Naive thymus-derived CD4-positive, alpha-beta T cell (primary cell): ENCODE data around the gene IGFBP6. TPM values are rescaled to one million over a fixed set of nuclear protein-coding genes. Genes with fewer than 3 reads are reported as not detected.

Source experiments
- ATAC-seq: fragments of 150-1000 bp; cut with Tn5 transposase; 2 replicates; pipeline ENCODE4 v1.10.0; 2021; ENCODE audit warnings: mild to moderate bottlenecking, moderate library complexity
- CTCF ChIA-PET: fragments of 350-600 bp; sonication (Branson Sonifier 250); formaldehyde crosslinking; loops from one replicate; lab custom pipeline; 2021; ENCODE audit warnings: antibody characterized with exemption; lab: Charles Lee
- POLR2A ChIA-PET: fragments of 350-600 bp; sonication (Branson Sonifier 250); formaldehyde crosslinking; loops from one replicate; lab custom pipeline; 2021; ENCODE audit warnings: antibody characterized with exemption, inconsistent platforms; lab: Charles Lee
- DNase-seq, 9 donors: peaks; one replicate each; pipeline versions ENCODE4 v3.0.0 to v3.0.0-alpha.2; 2020 to 2022; ENCODE audit warnings: mixed read lengths in 1 of 9
- H3K27ac ChIP-seq: one replicate; pipeline ENCODE4 v1.7.0; 2013; ENCODE audit warnings: mild to moderate bottlenecking, low read depth, low read length, moderate library complexity
- H3K27me3 ChIP-seq, 2 donors: one replicate each; pipeline ENCODE4 v1.7.0; 2013; ENCODE audit warnings: low read length in 2 of 2, mild to moderate bottlenecking in 2 of 2, moderate library complexity in 2 of 2; ENCODE audit not compliant: control insufficient read depth in 2 of 2, insufficient read depth in 2 of 2
- H3K36me3 ChIP-seq, 3 experiments: 1 replicate in 2 of 3; 2 replicates in 1 of 3; pipeline ENCODE4 v1.7.0; 2013; ENCODE audit warnings: low read length in 3 of 3, mild to moderate bottlenecking in 3 of 3, moderate library complexity in 1 of 3; ENCODE audit not compliant: insufficient read depth in 3 of 3, control insufficient read depth in 2 of 3
- H3K4me1 ChIP-seq, 2 donors: one replicate each; pipeline ENCODE4 v1.7.0; 2013; ENCODE audit warnings: low read length in 2 of 2, mild to moderate bottlenecking in 2 of 2, moderate library complexity in 1 of 2; ENCODE audit not compliant: control insufficient read depth in 2 of 2, insufficient read depth in 2 of 2
- H3K4me3 ChIP-seq: 2 replicates; pipeline ENCODE4 v1.7.0; 2013; ENCODE audit warnings: mild to moderate bottlenecking, low read length
- H3K9me3 ChIP-seq, 3 experiments: 1 replicate in 2 of 3; 2 replicates in 1 of 3; pipeline ENCODE4 v1.7.0; 2013; ENCODE audit warnings: low read length in 3 of 3; ENCODE audit not compliant: control insufficient read depth in 2 of 3
- H3K27ac Mint-ChIP-seq, 9 donors: one replicate each; pipeline ENCODE4 v1.8.0; 2020 to 2022; ENCODE audit warnings: mixed read lengths in 9 of 9, mild to moderate bottlenecking in 8 of 9, moderate library complexity in 5 of 9, inconsistent platforms in 2 of 9
- H3K27me3 Mint-ChIP-seq, 5 donors: one replicate each; pipeline ENCODE4 v1.8.0; 2021 to 2022; ENCODE audit warnings: mixed read lengths in 5 of 5, mild to moderate bottlenecking in 1 of 5
- H3K36me3 Mint-ChIP-seq, 5 donors: one replicate each; pipeline ENCODE4 v1.8.0; 2020 to 2022; ENCODE audit warnings: mixed read lengths in 5 of 5, mild to moderate bottlenecking in 3 of 5, inconsistent platforms in 1 of 5
- H3K4me1 Mint-ChIP-seq, 7 donors: one replicate each; pipeline ENCODE4 v1.8.0; 2020 to 2022; ENCODE audit warnings: mixed read lengths in 7 of 7, mild to moderate bottlenecking in 3 of 7, inconsistent platforms in 1 of 7
- H3K4me3 Mint-ChIP-seq, 10 donors: one replicate each; pipeline ENCODE4 v1.8.0; 2020 to 2022; ENCODE audit warnings: mild to moderate bottlenecking in 10 of 10, mixed read lengths in 10 of 10, moderate library complexity in 6 of 10, inconsistent platforms in 2 of 10
- H3K9me3 Mint-ChIP-seq, 11 donors: one replicate each; pipeline ENCODE4 v1.8.0; 2020 to 2022; ENCODE audit warnings: mixed read lengths in 11 of 11, mild to moderate bottlenecking in 4 of 11, inconsistent platforms in 1 of 11, moderate library complexity in 1 of 11
- intact Hi-C, 2 donors: fragments of 100-400 bp; cut with micrococcal nuclease; formaldehyde crosslinking; loops; one replicate each; pipeline ENCODE4 v1.15.1; 2023
- polyA plus RNA-seq, 2 donors: library from polyadenylated mRNA; unstranded; fragments of 300-500 nt; fragmentation: Illumina TruSeq; gene quantifications; one replicate each; pipeline ENCODE4 v1.2.3, GENCODE V29; 2021
- total RNA-seq, 6 experiments: library from RNA in 5 of 6; stranded (reverse) in 5 of 6; gene quantifications; 1 replicate in 5 of 6; 2 replicates in 1 of 6; pipeline ENCODE4 v1.2.3 and lab custom pipeline; 2021 to 2026

IGFBP6 gene
- total and polyA plus RNA-seq, 7 experiments from 2014 or later: 0.34 to 0.81 (median 0.54) TPM; not detected in 2

DNA sequence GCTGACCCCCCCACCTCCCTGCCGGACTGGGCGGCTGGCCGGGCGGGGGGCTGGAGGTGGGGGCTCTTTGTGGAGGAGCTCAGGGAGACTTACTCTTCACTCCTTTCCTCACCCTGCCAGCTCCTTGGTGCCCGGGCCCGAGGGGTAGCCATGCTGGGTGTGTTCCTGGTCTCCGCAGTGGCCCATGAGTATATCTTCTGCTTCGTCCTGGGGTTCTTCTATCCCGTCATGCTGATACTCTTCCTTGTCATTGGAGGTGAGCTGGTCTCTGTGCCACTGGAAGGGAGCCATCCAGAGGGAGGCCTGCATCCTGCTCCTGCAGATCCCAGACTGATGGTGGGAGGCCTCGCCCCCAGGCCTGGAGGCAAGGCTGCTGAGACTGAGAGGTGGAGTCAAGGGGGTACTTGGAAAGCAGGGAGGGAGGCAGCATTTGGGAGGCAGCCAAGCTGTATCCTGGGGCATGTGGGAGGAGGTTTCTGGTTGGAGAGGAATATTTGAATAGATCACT is 25.5 kb downstream of the IGFBP6 start:
- H3K36me3 Mint-ChIP-seq: no peaks in the 10 kb centered on the region
- ChIA-PET POLR2A (interaction anchor here (0.6 kb wide), 1 partner anchor 97 kb away, joined by 3 read pairs; no protein-coding TSS in a partner anchor), CTCF (interaction anchor here (0.6 kb wide), 1 partner anchor 627 kb away, joined by 3 read pairs; no protein-coding TSS in a partner anchor)
- no peak for ATAC-seq
- H3K4me1 Mint-ChIP-seq: peaks cover 0 to 5% (median 0%) of the 10 kb centered on the region in 7 donors
- Histone ChIP-seq H3K27me3 (no peaks in the 10 kb centered on the region), H3K36me3 (no peaks in the 10 kb centered on the region), H3K9me3 (no peaks in the 10 kb centered on the region), H3K4me1 (no peaks in the 10 kb centered on the region), H3K27ac (no peak overlapping the region), H3K4me3 (no peak overlapping the region)
- peaks cover 0 to 10% (median 0%) of the 10 kb centered on the region in 5 donors for H3K27me3 Mint-ChIP-seq
- H3K4me3 Mint-ChIP-seq: no peak overlapping the region
- no peak overlapping the region for H3K27ac Mint-ChIP-seq
- peaks cover 0 to 2% (median 0%) of the 10 kb centered on the region in 11 donors for H3K9me3 Mint-ChIP-seq
- DNase-seq: no peak
- intact Hi-C loops: no loop called here

DNA sequence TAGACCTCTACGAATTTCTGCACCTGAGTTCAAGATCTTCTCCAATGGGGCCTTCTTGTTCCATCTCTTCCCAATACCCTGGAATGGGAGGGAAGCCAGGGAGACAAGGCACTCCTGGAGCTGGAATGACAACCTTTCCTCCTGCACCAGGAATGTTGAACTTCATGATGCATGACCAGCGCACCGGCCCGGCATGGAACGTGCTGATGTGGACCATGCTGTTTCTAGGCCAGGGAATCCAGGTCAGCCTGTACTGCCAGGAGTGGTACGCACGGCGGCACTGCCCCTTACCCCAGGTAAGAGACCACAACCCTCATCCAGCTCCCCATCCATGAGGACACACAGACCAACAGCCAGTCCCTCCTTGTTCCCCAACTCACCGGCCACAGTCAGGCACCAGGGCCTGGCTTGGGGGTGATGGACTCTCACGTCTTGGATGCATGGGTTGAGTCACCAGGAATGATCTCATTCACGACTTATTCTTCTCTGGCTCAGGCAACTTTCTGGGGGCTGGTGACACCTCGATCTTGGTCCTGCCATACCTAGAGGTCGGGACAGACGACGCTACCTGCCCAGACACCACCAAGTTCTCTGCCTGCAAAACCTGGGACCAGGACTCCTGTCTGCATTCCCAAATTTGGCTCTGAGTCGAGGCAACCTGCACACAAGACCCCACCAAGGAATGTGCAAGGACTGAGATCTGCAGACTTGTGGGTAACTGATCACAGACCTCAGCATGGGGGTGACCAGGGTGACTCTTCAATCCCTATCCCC is 26.3 kb downstream of the IGFBP6 start:
- Histone ChIP-seq H3K9me3 (no peaks in the 10 kb centered on the region), H3K27me3 (no peaks in the 10 kb centered on the region), H3K4me3 (no peak overlapping the region), H3K4me1 (no peaks in the 10 kb centered on the region), H3K36me3 (no peaks in the 10 kb centered on the region), H3K27ac (no peak overlapping the region)
- H3K4me3 Mint-ChIP-seq: no peak overlapping the region
- DNase-seq: no peak
- no peaks in the 10 kb centered on the region for H3K36me3 Mint-ChIP-seq
- intact Hi-C loops: no loop called here
- peaks cover 0 to 2% (median 0%) of the 10 kb centered on the region in 11 donors for H3K9me3 Mint-ChIP-seq
- POLR2A ChIA-PET: interaction anchor here (0.6 kb wide), 1 partner anchor 98 kb away, joined by 3 read pairs; no protein-coding TSS in a partner anchor
- peaks cover 0 to 13% (median 2%) of the 10 kb centered on the region in 5 donors for H3K27me3 Mint-ChIP-seq
- no peak for ATAC-seq
- CTCF ChIA-PET: no interaction called here
- peaks cover 0 to 5% (median 0%) of the 10 kb centered on the region in 7 donors for H3K4me1 Mint-ChIP-seq
- H3K27ac Mint-ChIP-seq: peak overlapping the region in 1 of 9 donors; percentile 42

- Mint-ChIP-seq H3K4me1 (peaks cover 0 to 7% (median 0%) of the 10 kb centered on the region in 7 donors), H3K9me3 (peaks cover 0 to 2% (median 0%) of the 10 kb centered on the region in 11 donors), H3K27ac (peak overlapping the region in 2 of 9 donors; percentile 0 to 62), H3K36me3 (no peaks in the 10 kb centered on the region), H3K27me3 (peaks cover 0 to 16% (median 6%) of the 10 kb centered on the region in 5 donors), H3K4me3 (no peak overlapping the region)
- DNase-seq (no peak), ATAC-seq (no peak)
- intact Hi-C loops: no loop called here
- Histone ChIP-seq H3K27me3 (no peaks in the 10 kb centered on the region), H3K4me3 (no peak overlapping the region), H3K27ac (no peak overlapping the region), H3K4me1 (no peaks in the 10 kb centered on the region), H3K36me3 (no peaks in the 10 kb centered on the region), H3K9me3 (no peaks in the 10 kb centered on the region)
- POLR2A ChIA-PET: no interaction called here
- CTCF ChIA-PET: no interaction called here
These were observed 26.9 kb downstream of the IGFBP6 start for GRCh38 chr12:53124352-53124723.

- no peaks in the 10 kb centered on the region for H3K9me3 ChIP-seq
- POLR2A ChIA-PET: no interaction called here
- no peak overlapping the region for H3K4me3 Mint-ChIP-seq
- no peaks in the 10 kb centered on the region for H3K4me1 ChIP-seq
- H3K4me1 Mint-ChIP-seq: peaks cover 0 to 8% (median 0%) of the 10 kb centered on the region in 7 donors
- H3K27ac Mint-ChIP-seq: no peak overlapping the region
- CTCF ChIA-PET: no interaction called here
- no peaks in the 10 kb centered on the region for H3K27me3 ChIP-seq
- H3K27me3 Mint-ChIP-seq: peaks cover 0 to 21% (median 8%) of the 10 kb centered on the region in 5 donors
- H3K9me3 Mint-ChIP-seq: peaks cover 0 to 2% (median 0%) of the 10 kb centered on the region in 11 donors
- ATAC-seq (no peak), DNase-seq (no peak)
- H3K36me3 ChIP-seq: no peaks in the 10 kb centered on the region
- no peak overlapping the region for H3K27ac ChIP-seq
- intact Hi-C loops: no loop called here
- no peak overlapping the region for H3K4me3 ChIP-seq
- H3K36me3 Mint-ChIP-seq: no peaks in the 10 kb centered on the region
These were observed 29.7 kb downstream of the IGFBP6 start for GRCh38 chr12:53127169-53127568.

GRCh38 chr12:53128780-53129569 is 31.5 kb downstream of the IGFBP6 start:
- ATAC-seq (peak; percentile 36), DNase-seq (no peak)
- Mint-ChIP-seq H3K9me3 (peaks cover 0 to 2% (median 0%) of the 10 kb centered on the region in 11 donors), H3K4me1 (peaks cover 0 to 8% (median 0%) of the 10 kb centered on the region in 7 donors), H3K27ac (no peak overlapping the region), H3K27me3 (peaks cover 0 to 21% (median 8%) of the 10 kb centered on the region in 5 donors), H3K4me3 (no peak overlapping the region), H3K36me3 (no peaks in the 10 kb centered on the region)
- intact Hi-C loops: no loop called here
- Histone ChIP-seq H3K27me3 (no peaks in the 10 kb centered on the region), H3K27ac (no peak overlapping the region), H3K4me3 (no peak overlapping the region), H3K36me3 (no peaks in the 10 kb centered on the region), H3K9me3 (no peaks in the 10 kb centered on the region), H3K4me1 (no peaks in the 10 kb centered on the region)
- CTCF ChIA-PET: interaction anchor here (0.6 kb wide), 1 partner anchor 14 kb away, joined by 3 read pairs; no protein-coding TSS in a partner anchor
- POLR2A ChIA-PET: no interaction called here

- Mint-ChIP-seq H3K4me1 (peaks cover 0 to 8% (median 0%) of the 10 kb centered on the region in 7 donors), H3K27ac (no peak overlapping the region), H3K9me3 (peaks cover 0 to 9% (median 0%) of the 10 kb centered on the region in 11 donors), H3K36me3 (no peaks in the 10 kb centered on the region), H3K4me3 (no peak overlapping the region), H3K27me3 (peaks cover 0 to 23% (median 8%) of the 10 kb centered on the region in 5 donors)
- Histone ChIP-seq H3K36me3 (no peaks in the 10 kb centered on the region), H3K27ac (no peak overlapping the region), H3K27me3 (no peaks in the 10 kb centered on the region), H3K9me3 (no peaks in the 10 kb centered on the region), H3K4me3 (no peak overlapping the region), H3K4me1 (no peaks in the 10 kb centered on the region)
- ATAC-seq (no peak), DNase-seq (no peak)
- intact Hi-C loops: no loop called here
- ChIA-PET POLR2A (no interaction called here), CTCF (no interaction called here)
These were observed 34.4 kb downstream of the IGFBP6 start for GRCh38 chr12:53131844-53132243.
